GM19328 (cell line): ENCODE data around the gene NINJ1.
A peak's percentile ranks its signal among the peaks of the same experiment; 100 is the strongest.
"Not testable (repeated sequence)": the region's sequence is repeated elsewhere in the genome, so short reads cannot be mapped to it uniquely, and the experiment has no call there.

ENCODE experiments used
- ATAC-seq: cut with Tn5 transposase; IDR thresholded peaks from one replicate; pipeline ENCODE4 v1.9.1; 2021; ENCODE audit warnings: mild to moderate bottlenecking, moderate library complexity; ENCODE audit not compliant: unreplicated experiment

Gene NINJ1

GRCh38 chr9:93107825-93108161 is 26.3 kb downstream of the NINJ1 start:
- ATAC-seq: no peak

GRCh38 chr9:93107151-93107824 is 26.8 kb downstream of the NINJ1 start:
- no peak for ATAC-seq

- no peak for ATAC-seq
Measured at GRCh38 chr9:93105620-93106019, 28.4 kb downstream of the NINJ1 start.

- ATAC-seq: not testable (repeated sequence)
Measured at GRCh38 chr9:93101086-93101485, 33.0 kb downstream of the NINJ1 start.

GRCh38 chr9:93100276-93100636 is 33.8 kb downstream of the NINJ1 start:
- no peak for ATAC-seq

- no peak for ATAC-seq
Measured at GRCh38 chr9:93099551-93100275, 34.3 kb downstream of the NINJ1 start.

- ATAC-seq: no peak
Measured at GRCh38 chr9:93098236-93098946, 35.7 kb downstream of the NINJ1 start.

- no peak for ATAC-seq
Measured at GRCh38 chr9:93097511-93098201, 36.4 kb downstream of the NINJ1 start.

GRCh38 chr9:93096811-93097382 is 37.2 kb downstream of the NINJ1 start:
- no peak for ATAC-seq

GRCh38 chr9:93096131-93096802 is 37.8 kb downstream of the NINJ1 start, which contains the start of gene CARD19:
Gene CARD19, plus strand, starts transcription at chr9:93096217. Its CDS starts 129 bp downstream, at chr9:93096346.
- ATAC-seq: peak; percentile 12

- ATAC-seq: peak; percentile 66
Measured at GRCh38 chr9:93095205-93096130, 38.6 kb downstream of the NINJ1 start.

- ATAC-seq: no peak
Measured at GRCh38 chr9:93094658-93095204, 39.3 kb downstream of the NINJ1 start.

GRCh38 chr9:93093877-93094657 is 40.0 kb downstream of the NINJ1 start:
- no peak for ATAC-seq

- no peak for ATAC-seq
Measured at GRCh38 chr9:93093127-93093876, 40.7 kb downstream of the NINJ1 start.

GRCh38 chr9:93092251-93092991 is 41.6 kb downstream of the NINJ1 start:
- ATAC-seq: no peak

GRCh38 chr9:93091453-93092081 is 42.5 kb downstream of the NINJ1 start:
- no peak for ATAC-seq
